GM12873 (cell line): ENCODE data around the gene CACFD1.

Source experiments
- CTCF ChIP-seq: IDR thresholded peaks from 2 replicates; pipeline ENCODE4 v1.5.1; 2012; ENCODE audit warnings: low read depth, mild to moderate bottlenecking, moderate library complexity, low read length, control low read depth; ENCODE audit not compliant: insufficient read depth; ENCODE audit errors: missing control alignments

The CACFD1 gene

DNA sequence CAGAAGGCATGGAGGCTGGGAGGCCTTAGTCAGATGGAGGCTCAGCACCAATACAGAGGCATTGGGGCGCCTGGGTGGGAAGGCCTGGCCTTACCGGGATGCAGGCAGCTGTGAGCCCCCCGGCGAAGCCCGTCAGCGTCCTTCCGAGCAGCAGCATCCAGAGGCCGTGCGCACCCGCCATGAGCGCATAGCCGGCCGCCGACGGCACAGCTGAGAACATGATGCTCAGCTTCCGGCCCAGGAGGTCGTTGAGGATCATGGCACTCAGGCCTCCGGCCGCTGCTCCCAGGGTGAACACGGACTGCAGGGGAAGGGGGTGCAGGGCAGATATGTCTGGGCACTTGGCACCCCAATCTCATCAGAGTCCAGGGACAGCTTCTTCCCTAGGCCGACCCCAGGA is 17.2 kb downstream of the CACFD1 start:
- TF ChIP-seq CTCF: no peak

DNA sequence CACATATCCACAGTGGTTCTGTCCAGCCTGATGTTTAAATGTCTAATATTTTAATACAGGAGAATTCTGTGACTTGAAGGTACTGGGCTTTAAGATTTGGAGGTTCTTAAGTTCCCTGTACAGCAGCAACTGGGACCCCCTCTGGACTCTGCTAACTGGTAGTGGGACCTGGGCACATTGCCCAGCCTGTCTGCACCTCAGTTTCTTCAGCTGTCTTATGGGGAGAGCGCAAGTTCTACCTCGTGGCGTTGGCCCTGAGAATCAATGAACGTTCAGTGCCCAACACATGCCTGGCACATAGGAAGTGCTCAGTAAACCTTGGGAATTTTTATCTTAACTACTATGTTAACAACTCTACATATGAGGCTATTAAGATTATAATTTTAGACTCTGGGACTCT is 17.7 kb downstream of the CACFD1 start:
- no peak for TF ChIP-seq CTCF

DNA sequence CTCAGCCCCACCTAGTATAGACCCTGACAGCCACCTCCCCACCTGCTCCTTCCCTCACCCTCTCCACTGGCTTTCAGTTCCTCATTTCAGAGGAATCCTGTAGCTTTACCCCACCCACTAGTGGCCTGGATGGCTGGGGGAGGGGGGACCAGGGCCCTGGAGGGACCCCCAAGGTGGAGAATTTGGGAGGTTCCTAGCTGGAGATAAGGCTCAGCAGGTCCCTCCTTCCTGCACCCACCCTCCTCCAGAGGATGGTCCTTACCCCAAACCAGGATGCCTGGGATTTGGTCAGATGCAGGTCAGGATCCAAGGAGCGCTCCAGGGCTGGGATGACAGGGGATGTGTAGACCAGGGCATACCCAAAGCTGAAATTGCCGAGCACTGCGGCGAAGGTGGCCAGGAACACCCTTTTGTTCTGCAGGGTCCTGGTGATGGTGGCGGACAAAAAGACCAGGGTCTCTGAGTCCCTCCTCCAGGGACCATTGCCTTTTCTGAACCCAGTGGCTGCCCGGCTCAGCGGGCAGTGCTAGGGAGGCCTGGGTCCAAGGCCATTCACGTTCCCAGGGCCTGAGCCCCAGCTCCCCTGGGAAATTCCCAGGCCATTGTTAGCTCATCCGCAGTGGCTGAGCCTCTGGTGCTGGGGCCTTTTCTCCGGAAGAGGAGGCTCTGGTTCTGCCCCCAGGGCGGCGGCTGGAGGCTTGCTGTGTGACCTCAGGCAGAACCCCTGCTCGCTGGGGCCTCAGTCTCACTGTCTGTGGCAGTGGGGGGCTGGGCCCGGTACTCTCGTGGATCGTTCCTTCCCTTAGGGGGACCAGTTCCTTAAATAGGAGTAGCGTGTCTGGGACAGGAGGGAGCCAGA is 18.4 kb downstream of the CACFD1 start:
- TF ChIP-seq CTCF: no peak

GRCh38 chr9:133478851-133479711 is 19.3 kb downstream of the CACFD1 start, which contains the start of gene SLC2A6:
TSS of gene SLC2A6 (minus strand) at chr9:133479099. CDS start at chr9:133479059, 40 bp downstream.
- TF ChIP-seq CTCF: no peak

GRCh38 chr9:133483611-133484010 is 23.8 kb downstream of the CACFD1 start:
- no peak for TF ChIP-seq CTCF

- TF ChIP-seq CTCF: no peak
Measured at GRCh38 chr9:133484671-133485437, 25.1 kb downstream of the CACFD1 start.
